ENCODE results near the gene RTN4R. TPM values are rescaled to one million over a fixed set of nuclear protein-coding genes. Genes with fewer than 3 reads are reported as not detected.

The RTN4R gene
- total RNA-seq, 4 donors from 2014 or later, result 9.1 to 15.7 (median 12.9) TPM

- TF ChIP-seq CTCF (IDR thresholded peaks at IDR 0.05) (no peak), POLR2A (IDR thresholded peaks at IDR 0.05) (no peak)
- intact Hi-C loops (cut with DNase I; ENCODE audit: low total_unique reads), result no loop called here
- no peak overlapping the region for H3K4me3 ChIP-seq (ENCODE audit: low read depth, poor library complexity, severe bottlenecking)
- DNase-seq (ENCODE audit: low spot score in 2 of 2), result no peak
- 84 to 89% methylated on average over 14 of the region's 14 CpGs for WGBS, 2 donors
Measured at GRCh38 chr22:20261848-20262581, 6.1 kb downstream of the RTN4R start.

GRCh38 chr22:20260071-20260765 is 7.9 kb downstream of the RTN4R start:
- WGBS, 2 donors, result 80 to 87% methylated on average over 10 to 15 of the region's 19 CpGs
- no peak for TF ChIP-seq CTCF (IDR thresholded peaks at IDR 0.05)
- intact Hi-C loops (cut with DNase I; ENCODE audit: low total_unique reads), result no loop called here
- DNase-seq (ENCODE audit: low spot score in 2 of 2), result no peak
- no peak overlapping the region for H3K4me3 ChIP-seq (ENCODE audit: low read depth, poor library complexity, severe bottlenecking)

DNA sequence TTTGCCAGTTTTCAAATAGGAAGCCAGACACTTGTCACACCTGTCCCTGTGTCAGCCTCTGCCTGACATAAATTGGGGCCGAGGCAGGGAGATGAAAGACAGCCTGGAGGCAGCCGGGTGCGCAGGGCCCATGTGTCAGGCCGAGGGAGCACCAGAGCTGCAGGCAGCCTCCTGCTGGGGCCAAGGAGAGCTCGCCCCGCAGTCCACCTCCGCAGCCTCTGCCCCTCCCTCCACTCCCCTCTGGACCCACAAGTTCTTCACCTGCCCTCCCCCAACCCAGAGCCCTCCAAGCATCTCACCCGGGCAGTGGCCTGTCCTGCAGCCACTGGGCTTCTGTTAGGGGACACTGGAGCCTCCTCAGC is 8.8 kb downstream of the RTN4R start:
- no peak overlapping the region for H3K4me3 ChIP-seq (ENCODE audit: low read depth, poor library complexity, severe bottlenecking)
- no peak for DNase-seq (ENCODE audit: low spot score in 2 of 2)
- intact Hi-C loops (cut with DNase I; ENCODE audit: low total_unique reads), result no loop called here
- WGBS, 2 donors, result 90 to 96% methylated on average over 8 of the region's 8 CpGs
- TF ChIP-seq CTCF (IDR thresholded peaks at IDR 0.05), result no peak
- no peak for TF ChIP-seq POLR2A (IDR thresholded peaks at IDR 0.05)

DNA sequence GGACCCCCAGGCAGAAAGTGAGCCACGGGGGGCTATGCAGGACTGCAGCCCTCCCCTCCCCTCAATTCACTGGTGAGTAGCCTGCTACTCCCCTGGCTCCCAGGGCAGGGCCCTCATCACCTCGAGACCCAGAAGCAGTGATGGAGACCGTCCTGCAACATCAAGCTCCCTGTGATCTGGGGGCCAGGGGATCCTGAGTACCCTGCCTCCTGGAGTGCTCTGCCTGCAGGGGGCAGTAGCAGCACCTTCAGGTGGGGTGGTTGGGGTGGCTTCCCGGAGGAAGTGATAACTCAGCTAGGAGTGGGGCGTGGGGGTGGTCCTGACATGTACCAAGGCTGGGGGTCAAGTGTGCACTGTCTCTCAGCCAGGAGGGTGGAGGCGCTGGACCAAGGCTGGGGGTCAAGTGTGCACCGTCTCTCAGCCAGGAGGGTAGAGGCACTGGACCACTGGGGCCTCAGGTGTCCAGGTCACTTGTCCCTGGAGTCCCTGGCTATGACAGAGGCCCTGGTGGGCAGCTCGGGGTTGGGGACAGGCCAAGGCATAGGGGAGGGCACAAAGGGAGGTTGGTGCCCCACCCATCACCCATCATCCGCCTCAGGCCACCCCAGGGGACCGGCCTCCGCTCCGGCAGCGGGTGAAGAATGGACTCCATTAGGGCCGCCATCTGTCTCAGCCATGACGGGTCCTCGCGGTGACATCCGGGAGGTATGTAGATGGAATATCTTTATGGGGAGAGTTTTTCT is 9.4 kb downstream of the RTN4R start:
- TF ChIP-seq CTCF (IDR thresholded peaks at IDR 0.05), result no peak
- TF ChIP-seq POLR2A (IDR thresholded peaks at IDR 0.05), result no peak
- DNase-seq (ENCODE audit: low spot score in 2 of 2), result no peak
- intact Hi-C loops (cut with DNase I; ENCODE audit: low total_unique reads), result no loop called here
- no peak overlapping the region for H3K4me3 ChIP-seq (ENCODE audit: low read depth, poor library complexity, severe bottlenecking)
- 94 to 95% methylated on average over 17 to 18 of the region's 18 CpGs for WGBS, 2 donors

DNA sequence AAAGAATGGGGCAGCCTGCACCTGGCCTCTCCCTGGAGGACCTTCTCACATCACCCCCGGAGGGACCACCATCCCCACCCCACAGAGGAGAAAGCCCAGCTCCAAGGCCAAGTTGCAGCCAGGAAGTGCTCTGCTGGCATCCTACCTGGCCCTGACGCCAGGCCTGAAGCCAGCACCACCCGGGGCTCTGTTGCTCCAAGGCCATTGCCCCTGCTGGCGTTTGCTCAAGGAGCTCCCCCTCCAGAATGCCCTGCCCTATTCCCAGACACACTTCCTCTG is 10.2 kb downstream of the RTN4R start:
- no peak for DNase-seq (ENCODE audit: low spot score in 2 of 2)
- TF ChIP-seq POLR2A (IDR thresholded peaks at IDR 0.05) (no peak), CTCF (IDR thresholded peaks at IDR 0.05) (no peak)
- intact Hi-C loops (cut with DNase I; ENCODE audit: low total_unique reads), result no loop called here
- WGBS, 2 donors, result 87 to 91% methylated on average over 4 of the region's 4 CpGs
- H3K4me3 ChIP-seq (ENCODE audit: low read depth, poor library complexity, severe bottlenecking), result no peak overlapping the region

All from lower leg skin (tissue), 4 donors.